Measurements from ENCODE around the gene CPNE8. TPM values are rescaled to one million over a fixed set of nuclear protein-coding genes. Genes with fewer than 3 reads are reported as not detected.

The CPNE8 gene
- total RNA-seq, 1 experiment from 2014 or later = 10.7 TPM

- intact Hi-C loops (cut with micrococcal nuclease; ENCODE audit: unreplicated experiment) = no loop called here
- Histone ChIP-seq H3K9me3 (ENCODE audit: insufficient read depth, low read depth) (no peaks in the 10 kb centered on the region), H4K20me1 (ENCODE audit: insufficient read depth) (no peaks in the 10 kb centered on the region), H3K36me3 (ENCODE audit: low read depth) (no peaks in the 10 kb centered on the region), H2AFZ (no peak overlapping the region), H3K4me2 (no peak overlapping the region), H3K4me1 (replicated peaks; ENCODE audit: insufficient read depth) (no peaks in the 10 kb centered on the region), H3K9me2 (ENCODE audit: insufficient read depth) (no peaks in the 10 kb centered on the region), H3K27ac (no peak overlapping the region), H3K4me3 (no peak overlapping the region), H3K27me3 (ENCODE audit: insufficient read depth, low read depth) (no peaks in the 10 kb centered on the region), H3F3A (ENCODE audit: insufficient read depth, low read depth) (no peaks in the 10 kb centered on the region), H3K79me2 (ENCODE audit: low read depth) (no peaks in the 10 kb centered on the region)
- POLR2A ChIA-PET (ENCODE audit: unreplicated experiment) = no interaction called here
- CTCF ChIA-PET = no interaction called here
- no peak for DNase-seq
- BruUV-seq (replicated peaks) = no TSS peak
- TF ChIP-seq EZH2 (IDR thresholded peaks at IDR 0.05; ENCODE audit: low read depth) = no peak
- no peak for TF ChIP-seq CTCF (conservative IDR thresholded peaks at IDR 0.05)
Observed at GRCh38 chr12:38931461-38931860, 26.1 kb upstream of the CPNE8 start.

DNA sequence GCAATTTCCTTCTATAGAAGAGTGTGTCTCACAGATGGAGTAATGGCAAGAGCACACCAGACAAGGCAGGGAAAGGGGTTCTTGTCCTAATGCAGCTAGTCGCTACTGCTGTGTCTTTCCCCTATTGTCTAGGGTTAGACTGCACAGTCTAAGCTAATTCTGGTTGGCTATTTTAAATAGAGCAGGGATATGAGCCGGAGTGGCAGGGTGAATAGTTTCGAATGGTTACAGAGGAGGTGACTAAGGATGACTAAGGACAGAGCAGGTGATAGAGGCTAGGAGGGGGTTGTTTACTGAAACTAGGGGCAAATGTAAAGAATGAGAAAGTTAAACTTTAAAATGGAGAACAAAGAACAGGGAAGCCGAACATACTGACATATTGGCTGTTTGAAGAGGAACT is 25.6 kb upstream of the CPNE8 start:
- Histone ChIP-seq H3K36me3 (ENCODE audit: low read depth) (no peaks in the 10 kb centered on the region), H3K27ac (no peak overlapping the region), H4K20me1 (ENCODE audit: insufficient read depth) (no peaks in the 10 kb centered on the region), H3K4me1 (replicated peaks; ENCODE audit: insufficient read depth) (no peaks in the 10 kb centered on the region), H3K4me3 (no peak overlapping the region), H2AFZ (no peak overlapping the region), H3K27me3 (ENCODE audit: insufficient read depth, low read depth) (no peaks in the 10 kb centered on the region), H3F3A (ENCODE audit: insufficient read depth, low read depth) (no peaks in the 10 kb centered on the region), H3K4me2 (no peak overlapping the region), H3K9me2 (ENCODE audit: insufficient read depth) (no peaks in the 10 kb centered on the region), H3K9me3 (ENCODE audit: insufficient read depth, low read depth) (no peaks in the 10 kb centered on the region), H3K79me2 (ENCODE audit: low read depth) (no peaks in the 10 kb centered on the region)
- no peak for DNase-seq
- no TSS peak for BruUV-seq (replicated peaks)
- TF ChIP-seq EZH2 (IDR thresholded peaks at IDR 0.05; ENCODE audit: low read depth) (no peak), CTCF (conservative IDR thresholded peaks at IDR 0.05) (no peak)
- ChIA-PET POLR2A (ENCODE audit: unreplicated experiment) (no interaction called here), CTCF (no interaction called here)
- intact Hi-C loops (cut with micrococcal nuclease; ENCODE audit: unreplicated experiment) = no loop called here

DNA sequence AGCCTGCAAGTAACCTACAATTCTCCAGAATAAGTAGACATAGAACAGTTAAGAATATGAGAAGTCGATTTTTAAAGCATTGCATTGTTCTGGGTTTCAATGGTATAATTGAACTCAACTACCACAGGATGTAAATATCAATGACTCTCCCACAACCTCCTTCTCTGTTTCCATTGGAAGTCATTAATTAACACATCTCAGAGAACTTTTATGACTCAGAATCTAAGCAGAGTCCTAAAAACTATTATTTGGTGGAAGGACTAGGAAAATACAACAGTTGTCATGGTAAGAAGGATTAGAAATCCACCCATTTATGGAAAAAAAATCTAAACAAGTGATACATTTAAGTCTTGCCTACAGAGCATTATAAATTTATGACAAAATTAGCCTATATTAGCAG is 21.1 kb upstream of the CPNE8 start:
- POLR2A ChIA-PET (ENCODE audit: unreplicated experiment) = no interaction called here
- TF ChIP-seq EZH2 (IDR thresholded peaks at IDR 0.05; ENCODE audit: low read depth) = no peak
- no peak for TF ChIP-seq CTCF (conservative IDR thresholded peaks at IDR 0.05)
- BruUV-seq (replicated peaks) = no TSS peak

More for the DNA sequence above, 21.1 kb upstream of the CPNE8 start:
- H3K4me3 ChIP-seq = no peak overlapping the region
- no peak overlapping the region for H3K4me2 ChIP-seq
- H3K36me3 ChIP-seq (ENCODE audit: low read depth) = no peaks in the 10 kb centered on the region
- no peak overlapping the region for H2AFZ ChIP-seq
- H3K27me3 ChIP-seq (ENCODE audit: insufficient read depth, low read depth) = no peaks in the 10 kb centered on the region
- CTCF ChIA-PET = no interaction called here
- H3K79me2 ChIP-seq (ENCODE audit: low read depth) = no peaks in the 10 kb centered on the region
- H3K9me2 ChIP-seq (ENCODE audit: insufficient read depth) = no peaks in the 10 kb centered on the region
- intact Hi-C loops (cut with micrococcal nuclease; ENCODE audit: unreplicated experiment) = no loop called here
- H3K27ac ChIP-seq = no peak overlapping the region
- no peaks in the 10 kb centered on the region for H3K4me1 ChIP-seq (replicated peaks; ENCODE audit: insufficient read depth)
- DNase-seq = no peak
- H4K20me1 ChIP-seq (ENCODE audit: insufficient read depth) = no peaks in the 10 kb centered on the region
- no peaks in the 10 kb centered on the region for H3F3A ChIP-seq (ENCODE audit: insufficient read depth, low read depth)
- H3K9me3 ChIP-seq (ENCODE audit: insufficient read depth, low read depth) = no peaks in the 10 kb centered on the region
